ENCODE results near the gene SEC14L1.

SEC14L1 gene

GRCh38 chr17:77196251-77196650, 55.5 kb downstream of the SEC14L1 start:
- H2AFZ ChIP-seq (ENCODE audit: low read depth, low read length): no peak overlapping the region
- TF ChIP-seq, protein P1, sequence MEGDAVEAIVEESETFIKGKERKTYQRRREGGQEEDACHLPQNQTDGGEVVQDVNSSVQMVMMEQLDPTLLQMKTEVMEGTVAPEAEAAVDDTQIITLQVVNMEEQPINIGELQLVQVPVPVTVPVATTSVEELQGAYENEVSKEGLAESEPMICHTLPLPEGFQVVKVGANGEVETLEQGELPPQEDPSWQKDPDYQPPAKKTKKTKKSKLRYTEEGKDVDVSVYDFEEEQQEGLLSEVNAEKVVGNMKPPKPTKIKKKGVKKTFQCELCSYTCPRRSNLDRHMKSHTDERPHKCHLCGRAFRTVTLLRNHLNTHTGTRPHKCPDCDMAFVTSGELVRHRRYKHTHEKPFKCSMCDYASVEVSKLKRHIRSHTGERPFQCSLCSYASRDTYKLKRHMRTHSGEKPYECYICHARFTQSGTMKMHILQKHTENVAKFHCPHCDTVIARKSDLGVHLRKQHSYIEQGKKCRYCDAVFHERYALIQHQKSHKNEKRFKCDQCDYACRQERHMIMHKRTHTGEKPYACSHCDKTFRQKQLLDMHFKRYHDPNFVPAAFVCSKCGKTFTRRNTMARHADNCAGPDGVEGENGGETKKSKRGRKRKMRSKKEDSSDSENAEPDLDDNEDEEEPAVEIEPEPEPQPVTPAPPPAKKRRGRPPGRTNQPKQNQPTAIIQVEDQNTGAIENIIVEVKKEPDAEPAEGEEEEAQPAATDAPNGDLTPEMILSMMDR (IDR thresholded peaks at IDR 0.05; ENCODE audit: borderline replicate concordance, extremely low read depth, low read length, poor library complexity, severe bottlenecking): no peak
- TF ChIP-seq EZH2 (IDR thresholded peaks at IDR 0.05; ENCODE audit: borderline replicate concordance, low read depth, low read length, severe bottlenecking): no peak
- no peaks in the 10 kb centered on the region for H3K9me3 ChIP-seq (ENCODE audit: insufficient read depth, low read length, severe bottlenecking)
- no peaks in the 10 kb centered on the region for H4K20me1 ChIP-seq (ENCODE audit: insufficient read depth, low read length)
- ATAC-seq (ENCODE audit: insufficient read depth, low read depth) (no peak), DNase-seq (no peak)
- H3K4me3 ChIP-seq (ENCODE audit: low read depth in 1 of 2, low read length in 2 of 2): no peak overlapping the region
- no peaks in the 10 kb centered on the region for H3K79me2 ChIP-seq (ENCODE audit: insufficient read depth, low read length)
- H3K27me3 ChIP-seq (ENCODE audit: insufficient read depth, low read length, poor library complexity): no peaks in the 10 kb centered on the region
- H3K9ac ChIP-seq (ENCODE audit: low read depth, low read length): no peak overlapping the region
- H3K36me3 ChIP-seq (ENCODE audit: insufficient read depth, low read length): peaks cover 68% of the 10 kb centered on the region
- H3K4me2 ChIP-seq (ENCODE audit: insufficient read depth, low read length): no peak overlapping the region
- H3K4me1 ChIP-seq (ENCODE audit: insufficient read depth, low read length): no peaks in the 10 kb centered on the region
- no peak overlapping the region for H3K27ac ChIP-seq (ENCODE audit: low read length)

DNA sequence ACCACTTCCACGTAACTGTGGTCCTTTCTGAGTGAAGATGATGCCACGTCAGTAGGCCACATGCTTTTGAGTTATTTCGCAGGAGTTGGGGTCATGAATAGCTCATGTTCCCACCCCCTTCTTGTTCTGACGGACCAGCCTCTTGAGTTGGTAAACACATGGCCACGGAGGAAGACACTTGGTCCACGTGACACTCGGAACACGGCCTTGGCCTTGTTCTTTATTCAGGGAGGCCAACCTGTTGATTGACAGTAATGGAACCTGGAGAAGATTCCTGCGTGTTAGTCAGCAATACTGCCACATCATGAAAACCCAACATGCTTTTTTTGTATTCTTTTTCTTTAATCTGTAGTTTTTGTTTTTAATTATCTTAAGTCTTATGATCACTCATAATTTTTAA, 56.3 kb downstream of the SEC14L1 start:
- no peaks in the 10 kb centered on the region for H3K79me2 ChIP-seq (ENCODE audit: insufficient read depth, low read length)
- no peak overlapping the region for H3K9ac ChIP-seq (ENCODE audit: low read depth, low read length)
- no peak overlapping the region for H3K27ac ChIP-seq (ENCODE audit: low read length)
- H3K36me3 ChIP-seq (ENCODE audit: insufficient read depth, low read length): peaks cover 72% of the 10 kb centered on the region
- no peak overlapping the region for H2AFZ ChIP-seq (ENCODE audit: low read depth, low read length)
- no peak for ATAC-seq (ENCODE audit: insufficient read depth, low read depth)
- DNase-seq: no peak
- no peaks in the 10 kb centered on the region for H3K4me1 ChIP-seq (ENCODE audit: insufficient read depth, low read length)
- H4K20me1 ChIP-seq (ENCODE audit: insufficient read depth, low read length): no peaks in the 10 kb centered on the region
- no peak overlapping the region for H3K4me3 ChIP-seq (ENCODE audit: low read depth in 1 of 2, low read length in 2 of 2)
- TF ChIP-seq EZH2 (IDR thresholded peaks at IDR 0.05; ENCODE audit: borderline replicate concordance, low read depth, low read length, severe bottlenecking): no peak
- TF ChIP-seq, protein P1 (IDR thresholded peaks at IDR 0.05; ENCODE audit: borderline replicate concordance, extremely low read depth, low read length, poor library complexity, severe bottlenecking): no peak
- no peak overlapping the region for H3K4me2 ChIP-seq (ENCODE audit: insufficient read depth, low read length)
- H3K27me3 ChIP-seq (ENCODE audit: insufficient read depth, low read length, poor library complexity): no peaks in the 10 kb centered on the region
- no peaks in the 10 kb centered on the region for H3K9me3 ChIP-seq (ENCODE audit: insufficient read depth, low read length, severe bottlenecking)

- no peak overlapping the region for H3K9ac ChIP-seq (ENCODE audit: low read depth, low read length)
- H3K9me3 ChIP-seq (ENCODE audit: insufficient read depth, low read length, severe bottlenecking): no peaks in the 10 kb centered on the region
- H3K4me3 ChIP-seq (ENCODE audit: low read depth in 1 of 2, low read length in 2 of 2): no peak overlapping the region
- ATAC-seq (ENCODE audit: insufficient read depth, low read depth) (no peak), DNase-seq (no peak)
- H3K4me2 ChIP-seq (ENCODE audit: insufficient read depth, low read length): no peak overlapping the region
- H3K27me3 ChIP-seq (ENCODE audit: insufficient read depth, low read length, poor library complexity): no peaks in the 10 kb centered on the region
- H2AFZ ChIP-seq (ENCODE audit: low read depth, low read length): no peak overlapping the region
- H3K36me3 ChIP-seq (ENCODE audit: insufficient read depth, low read length): peaks cover 79% of the 10 kb centered on the region
- H3K79me2 ChIP-seq (ENCODE audit: insufficient read depth, low read length): no peaks in the 10 kb centered on the region
- H3K4me1 ChIP-seq (ENCODE audit: insufficient read depth, low read length): no peaks in the 10 kb centered on the region
- TF ChIP-seq, protein P1 (IDR thresholded peaks at IDR 0.05; ENCODE audit: borderline replicate concordance, extremely low read depth, low read length, poor library complexity, severe bottlenecking): no peak
- no peak for TF ChIP-seq EZH2 (IDR thresholded peaks at IDR 0.05; ENCODE audit: borderline replicate concordance, low read depth, low read length, severe bottlenecking)
- no peak overlapping the region for H3K27ac ChIP-seq (ENCODE audit: low read length)
- H4K20me1 ChIP-seq (ENCODE audit: insufficient read depth, low read length): no peaks in the 10 kb centered on the region
These were observed 59.9 kb downstream of the SEC14L1 start for GRCh38 chr17:77200711-77201110.

- Histone ChIP-seq H3K4me2 (ENCODE audit: insufficient read depth, low read length) (no peak overlapping the region), H3K9ac (ENCODE audit: low read depth, low read length) (no peak overlapping the region), H3K36me3 (ENCODE audit: insufficient read depth, low read length) (peaks cover 81% of the 10 kb centered on the region), H3K27me3 (ENCODE audit: insufficient read depth, low read length, poor library complexity) (no peaks in the 10 kb centered on the region), H2AFZ (ENCODE audit: low read depth, low read length) (no peak overlapping the region), H3K4me3 (ENCODE audit: low read depth in 1 of 2, low read length in 2 of 2) (no peak overlapping the region), H4K20me1 (ENCODE audit: insufficient read depth, low read length) (no peaks in the 10 kb centered on the region; the same call in 1 of the 2 replicates), H3K4me1 (ENCODE audit: insufficient read depth, low read length) (no peaks in the 10 kb centered on the region), H3K27ac (ENCODE audit: low read length) (no peak overlapping the region), H3K9me3 (ENCODE audit: insufficient read depth, low read length, severe bottlenecking) (no peaks in the 10 kb centered on the region), H3K79me2 (ENCODE audit: insufficient read depth, low read length) (no peaks in the 10 kb centered on the region)
- no peak for DNase-seq
- no peak for TF ChIP-seq EZH2 (IDR thresholded peaks at IDR 0.05; ENCODE audit: borderline replicate concordance, low read depth, low read length, severe bottlenecking)
- TF ChIP-seq, protein P1 (IDR thresholded peaks at IDR 0.05; ENCODE audit: borderline replicate concordance, extremely low read depth, low read length, poor library complexity, severe bottlenecking): no peak
- ATAC-seq (ENCODE audit: insufficient read depth, low read depth): no peak
These were observed 62.7 kb downstream of the SEC14L1 start for GRCh38 chr17:77203436-77203835.
